HCT116 (cell line): ENCODE data around the gene CDH1.

Experiments used
- ELF1 ChIP-seq: IDR thresholded peaks from 2 replicates; pipeline ENCODE4 v1.6.1; 2012; ENCODE audit warnings: low read depth, borderline replicate concordance
- EZH2 ChIP-seq: fragments of 200-600 bp; sonication (generic); IDR thresholded peaks from 2 replicates; pipeline ENCODE4 v1.6.1; 2017; ENCODE audit warnings: antibody characterized with exemption, mixed run types
- EZH2phosphoT487 ChIP-seq: fragments of 200-600 bp; IDR thresholded peaks from 2 replicates; pipeline ENCODE4 v1.6.1; 2018; ENCODE audit warnings: antibody characterized with exemption, borderline replicate concordance
- JUND ChIP-seq: IDR thresholded peaks from 2 replicates; pipeline ENCODE4 v1.6.1; 2012
- POLR2A ChIP-seq: IDR thresholded peaks from 2 replicates; pipeline ENCODE4 v1.7.0; 2011; ENCODE audit warnings: borderline replicate concordance; ENCODE audit not compliant: insufficient read depth, insufficient read length; ENCODE audit errors: extremely low read depth
- POLR2AphosphoS5 ChIP-seq: IDR thresholded peaks from 2 replicates; pipeline ENCODE4 v1.6.1; 2011; ENCODE audit warnings: mild to moderate bottlenecking, low read depth, low read length, moderate library complexity
- TCF7L2 ChIP-seq: IDR thresholded peaks from 2 replicates; pipeline ENCODE4 v1.7.0; 2011; ENCODE audit warnings: borderline replicate concordance, inconsistent platforms; ENCODE audit not compliant: insufficient read depth, insufficient read length; ENCODE audit errors: extremely low read depth
- TF ChIP-seq, protein P1 (sequence below), 3 experiments: fragments of 200-600 bp in 1 of 3; sonication (generic) in 1 of 3; IDR thresholded peaks in 2 of 3; conservative IDR thresholded peaks in 1 of 3; 2 replicates each; pipeline ENCODE4 v1.5.1; 2012 to 2017; ENCODE audit warnings: low read depth in 2 of 3, low read length in 2 of 3, antibody characterized with exemption in 1 of 3, borderline replicate concordance in 1 of 3, control low read depth in 1 of 3, mild to moderate bottlenecking in 1 of 3, mixed read lengths in 1 of 3, mixed run types in 1 of 3, moderate library complexity in 1 of 3; ENCODE audit not compliant: insufficient read depth in 1 of 3
- TF ChIP-seq, protein P2 (sequence below): IDR thresholded peaks from 2 replicates; pipeline ENCODE4 v1.6.1; 2012; ENCODE audit warnings: low read depth
- TF ChIP-seq, protein P3 (sequence below): IDR thresholded peaks from 2 replicates; pipeline ENCODE4 v1.6.1; 2012

DNA sequence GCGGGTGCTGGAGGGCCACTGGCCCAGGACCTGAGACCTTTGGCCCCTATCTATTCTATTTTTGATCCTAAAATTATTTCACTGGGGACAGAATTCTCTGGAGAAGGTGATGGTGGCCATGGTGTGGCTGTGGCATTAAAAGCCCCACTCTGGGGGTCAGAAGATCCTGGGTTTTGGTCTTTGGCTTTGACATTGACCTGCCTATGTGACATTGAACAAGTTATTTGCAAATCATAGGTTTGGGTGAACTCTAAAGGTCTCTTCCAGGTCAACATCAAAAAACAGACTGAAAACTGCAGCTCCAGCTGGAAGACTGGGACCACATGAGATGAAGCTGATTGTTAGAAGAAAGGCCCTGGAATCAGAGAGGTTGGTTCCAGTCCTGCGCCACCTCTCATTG is 2.3 kb upstream of the CDH1 start:
- TF ChIP-seq, protein P1, sequence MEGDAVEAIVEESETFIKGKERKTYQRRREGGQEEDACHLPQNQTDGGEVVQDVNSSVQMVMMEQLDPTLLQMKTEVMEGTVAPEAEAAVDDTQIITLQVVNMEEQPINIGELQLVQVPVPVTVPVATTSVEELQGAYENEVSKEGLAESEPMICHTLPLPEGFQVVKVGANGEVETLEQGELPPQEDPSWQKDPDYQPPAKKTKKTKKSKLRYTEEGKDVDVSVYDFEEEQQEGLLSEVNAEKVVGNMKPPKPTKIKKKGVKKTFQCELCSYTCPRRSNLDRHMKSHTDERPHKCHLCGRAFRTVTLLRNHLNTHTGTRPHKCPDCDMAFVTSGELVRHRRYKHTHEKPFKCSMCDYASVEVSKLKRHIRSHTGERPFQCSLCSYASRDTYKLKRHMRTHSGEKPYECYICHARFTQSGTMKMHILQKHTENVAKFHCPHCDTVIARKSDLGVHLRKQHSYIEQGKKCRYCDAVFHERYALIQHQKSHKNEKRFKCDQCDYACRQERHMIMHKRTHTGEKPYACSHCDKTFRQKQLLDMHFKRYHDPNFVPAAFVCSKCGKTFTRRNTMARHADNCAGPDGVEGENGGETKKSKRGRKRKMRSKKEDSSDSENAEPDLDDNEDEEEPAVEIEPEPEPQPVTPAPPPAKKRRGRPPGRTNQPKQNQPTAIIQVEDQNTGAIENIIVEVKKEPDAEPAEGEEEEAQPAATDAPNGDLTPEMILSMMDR (IDR thresholded peaks at IDR 0.05 in 2 of 3, conservative IDR thresholded peaks at IDR 0.05 in 1 of 3; ENCODE audit: borderline replicate concordance in 1 of 3, insufficient read depth in 1 of 3, low read depth in 2 of 3, low read length in 2 of 3), result no peak
- TF ChIP-seq, protein P2, sequence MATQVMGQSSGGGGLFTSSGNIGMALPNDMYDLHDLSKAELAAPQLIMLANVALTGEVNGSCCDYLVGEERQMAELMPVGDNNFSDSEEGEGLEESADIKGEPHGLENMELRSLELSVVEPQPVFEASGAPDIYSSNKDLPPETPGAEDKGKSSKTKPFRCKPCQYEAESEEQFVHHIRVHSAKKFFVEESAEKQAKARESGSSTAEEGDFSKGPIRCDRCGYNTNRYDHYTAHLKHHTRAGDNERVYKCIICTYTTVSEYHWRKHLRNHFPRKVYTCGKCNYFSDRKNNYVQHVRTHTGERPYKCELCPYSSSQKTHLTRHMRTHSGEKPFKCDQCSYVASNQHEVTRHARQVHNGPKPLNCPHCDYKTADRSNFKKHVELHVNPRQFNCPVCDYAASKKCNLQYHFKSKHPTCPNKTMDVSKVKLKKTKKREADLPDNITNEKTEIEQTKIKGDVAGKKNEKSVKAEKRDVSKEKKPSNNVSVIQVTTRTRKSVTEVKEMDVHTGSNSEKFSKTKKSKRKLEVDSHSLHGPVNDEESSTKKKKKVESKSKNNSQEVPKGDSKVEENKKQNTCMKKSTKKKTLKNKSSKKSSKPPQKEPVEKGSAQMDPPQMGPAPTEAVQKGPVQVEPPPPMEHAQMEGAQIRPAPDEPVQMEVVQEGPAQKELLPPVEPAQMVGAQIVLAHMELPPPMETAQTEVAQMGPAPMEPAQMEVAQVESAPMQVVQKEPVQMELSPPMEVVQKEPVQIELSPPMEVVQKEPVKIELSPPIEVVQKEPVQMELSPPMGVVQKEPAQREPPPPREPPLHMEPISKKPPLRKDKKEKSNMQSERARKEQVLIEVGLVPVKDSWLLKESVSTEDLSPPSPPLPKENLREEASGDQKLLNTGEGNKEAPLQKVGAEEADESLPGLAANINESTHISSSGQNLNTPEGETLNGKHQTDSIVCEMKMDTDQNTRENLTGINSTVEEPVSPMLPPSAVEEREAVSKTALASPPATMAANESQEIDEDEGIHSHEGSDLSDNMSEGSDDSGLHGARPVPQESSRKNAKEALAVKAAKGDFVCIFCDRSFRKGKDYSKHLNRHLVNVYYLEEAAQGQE, result no peak
- TF ChIP-seq EZH2phosphoT487, result no peak
- TF ChIP-seq POLR2A, result no peak
- TF ChIP-seq EZH2, result no peak
- no peak for TF ChIP-seq JUND
- TF ChIP-seq TCF7L2, result no peak
- no peak for TF ChIP-seq ELF1
- no peak for TF ChIP-seq POLR2AphosphoS5
- TF ChIP-seq, protein P3, sequence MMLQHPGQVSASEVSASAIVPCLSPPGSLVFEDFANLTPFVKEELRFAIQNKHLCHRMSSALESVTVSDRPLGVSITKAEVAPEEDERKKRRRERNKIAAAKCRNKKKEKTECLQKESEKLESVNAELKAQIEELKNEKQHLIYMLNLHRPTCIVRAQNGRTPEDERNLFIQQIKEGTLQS, result no peak
